Muscle of arm (tissue), 12 donors: ENCODE data around the gene FGD3. TPM values are rescaled to one million over a fixed set of nuclear protein-coding genes. Genes with fewer than 3 reads are reported as not detected.

Source experiments
- DNase-seq: peaks from one replicate; pipeline ENCODE4 v3.0.0-alpha.2; 2013
- polyA plus RNA-seq, 12 donors: library from polyadenylated mRNA; unstranded; fragments of 120-200 nt; gene quantifications; one replicate each; pipeline ENCODE4 v1.2.1, GENCODE V29; 2013; ENCODE audit not compliant: insufficient read length in 12 of 12

The FGD3 gene
- polyA plus RNA-seq, 12 donors = 2.0 to 15.7 (median 3.8) TPM; not detected in 1

DNA sequence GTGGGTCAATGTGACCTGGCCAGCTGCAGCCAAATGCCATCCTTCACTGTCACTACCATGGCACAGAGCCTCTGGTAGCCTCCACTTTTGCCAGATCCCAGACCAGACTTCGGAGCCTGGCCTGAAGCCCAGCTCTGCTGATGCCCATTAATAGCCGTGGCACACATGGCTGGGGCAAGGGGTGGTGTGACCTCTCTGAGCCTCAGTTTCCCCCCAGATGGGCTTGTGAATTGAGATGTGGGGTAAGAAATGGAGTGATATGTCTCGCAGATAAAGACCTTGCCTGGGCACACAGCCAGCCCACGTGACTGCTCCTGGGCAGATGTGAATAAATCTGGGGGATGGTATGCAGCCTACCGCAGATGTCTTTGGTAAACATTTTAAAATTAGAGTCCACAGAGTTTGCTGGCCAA lies 125.1 kb downstream of the FGD3 start:
- no peak for DNase-seq

DNA sequence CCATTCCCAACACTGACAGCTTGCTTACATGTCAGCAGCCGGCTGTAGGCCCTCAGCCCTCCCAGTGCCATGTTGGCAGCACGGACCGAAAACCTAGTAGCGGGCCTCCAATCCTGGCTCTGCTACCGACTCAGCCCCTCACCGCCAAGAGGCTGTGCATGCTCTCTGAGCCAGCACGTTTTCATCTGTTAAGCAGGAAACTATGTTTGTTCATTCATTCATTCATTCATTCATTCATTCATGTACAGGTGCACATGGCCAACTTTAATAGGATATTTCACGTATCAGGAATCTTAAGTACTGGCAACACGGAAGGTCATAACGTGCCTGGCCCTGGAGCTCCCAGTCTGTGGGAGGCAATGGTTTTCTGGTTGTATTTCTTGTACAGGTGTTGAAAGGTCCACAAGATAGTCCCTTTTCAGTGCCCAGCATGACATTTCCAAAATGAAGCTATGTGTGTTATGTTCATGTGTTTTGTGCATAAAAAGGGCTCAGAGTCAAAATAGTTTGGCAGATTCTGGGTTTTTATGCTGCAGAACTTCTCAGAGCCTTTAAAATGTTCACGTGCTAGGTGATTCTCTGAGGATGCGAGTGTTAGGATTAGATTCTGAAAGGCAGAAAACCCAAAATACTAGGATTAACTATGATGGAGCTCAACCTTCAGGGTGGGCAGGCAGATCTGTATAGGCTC lies 128.9 kb downstream of the FGD3 start:
- DNase-seq = no peak

DNA sequence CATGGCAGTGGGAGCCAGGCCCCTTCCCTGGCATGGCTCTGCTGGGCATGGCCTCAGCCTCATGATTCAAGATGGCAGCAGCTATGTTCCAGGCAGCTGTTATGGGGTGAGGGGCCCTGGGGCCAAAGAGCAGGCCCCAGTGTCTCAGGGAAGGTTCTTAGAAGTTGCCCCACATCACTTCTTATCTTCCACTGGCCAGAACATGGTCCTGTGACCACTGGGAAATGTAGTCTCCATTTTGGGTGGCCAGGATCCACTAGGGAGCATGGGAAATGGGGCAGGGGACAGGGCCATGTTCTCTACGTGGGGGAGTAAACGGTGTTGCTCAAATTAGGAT lies 129.4 kb downstream of the FGD3 start:
- no peak for DNase-seq

DNA sequence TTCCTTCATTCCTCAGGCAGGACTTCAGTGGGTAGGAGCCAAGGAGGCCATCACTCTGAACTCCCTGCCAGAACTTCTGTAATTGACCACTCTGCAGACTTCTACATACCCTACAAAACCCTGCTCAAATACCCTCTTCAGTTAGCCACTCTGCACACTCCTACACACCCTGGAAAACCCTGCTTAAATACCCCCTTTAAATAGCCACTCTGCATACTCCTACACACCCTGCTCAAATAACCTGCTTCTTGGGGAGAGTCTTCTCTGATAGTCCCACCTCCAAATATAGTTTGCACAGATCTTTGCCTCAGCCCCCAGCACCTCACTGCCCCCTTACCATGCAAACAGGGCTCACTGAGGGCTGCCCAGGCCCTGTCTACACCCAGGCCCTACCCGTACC lies 130.0 kb downstream of the FGD3 start:
- no peak for DNase-seq

DNA sequence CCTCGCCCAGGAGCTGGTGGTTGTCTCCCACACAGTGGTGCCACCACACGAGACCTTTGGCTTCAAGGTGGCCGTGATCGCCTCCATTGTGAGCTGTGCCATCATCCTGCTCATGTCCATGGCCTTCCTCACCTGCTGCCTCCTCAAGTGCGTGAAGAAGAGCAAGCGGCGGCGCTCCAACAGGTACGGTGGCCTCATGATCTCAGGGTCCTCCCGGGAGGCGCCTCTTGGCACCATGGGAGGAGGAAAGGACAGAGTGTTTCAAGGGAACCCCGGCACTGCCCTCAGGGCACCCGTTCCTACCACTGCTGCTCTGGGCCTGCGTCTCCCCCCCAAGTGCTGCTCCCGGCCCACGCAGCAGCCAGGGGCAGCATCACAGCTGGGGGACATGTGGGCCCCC lies 130.5 kb downstream of the FGD3 start:
- no peak for DNase-seq

DNA sequence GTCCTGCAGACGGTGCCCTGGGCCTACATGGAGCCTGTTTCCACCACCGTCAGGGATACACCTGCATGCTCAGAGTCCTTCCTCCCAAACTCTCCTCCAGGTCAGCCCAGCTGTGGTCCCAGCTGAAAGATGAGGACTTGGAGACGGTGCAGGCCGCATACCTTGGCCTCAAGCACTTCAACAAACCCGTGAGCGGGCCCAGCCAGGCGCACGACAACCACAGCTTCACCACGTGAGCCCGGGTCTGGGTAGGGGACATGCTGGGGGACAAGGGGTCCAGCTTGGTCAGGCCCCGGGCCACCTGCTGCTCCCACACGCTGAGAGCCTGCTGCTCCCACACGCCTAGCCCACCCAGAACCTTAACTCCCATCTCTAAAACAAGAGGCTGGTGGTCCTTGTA lies 132.0 kb downstream of the FGD3 start:
- DNase-seq = no peak

DNA sequence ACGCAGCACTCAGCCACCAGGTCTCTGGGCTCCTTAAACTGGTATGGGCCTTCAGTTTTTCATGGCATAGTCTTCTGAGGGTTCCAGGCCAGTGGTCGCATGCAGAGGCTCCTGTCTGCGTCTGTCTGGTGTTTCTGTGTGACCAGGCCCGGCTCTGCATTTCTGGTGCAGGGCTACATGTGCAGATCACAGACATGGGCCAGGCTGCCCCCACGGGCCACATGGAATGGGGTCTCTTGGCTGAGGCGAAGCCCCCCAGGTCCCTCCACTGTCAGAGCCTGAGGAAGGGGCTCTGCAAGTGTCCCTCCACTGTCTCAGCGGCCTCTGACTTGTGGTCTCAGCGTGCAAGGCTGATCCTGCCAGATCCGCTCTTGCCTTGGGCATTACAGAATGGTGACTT lies 133.1 kb downstream of the FGD3 start:
- no peak for DNase-seq

DNA sequence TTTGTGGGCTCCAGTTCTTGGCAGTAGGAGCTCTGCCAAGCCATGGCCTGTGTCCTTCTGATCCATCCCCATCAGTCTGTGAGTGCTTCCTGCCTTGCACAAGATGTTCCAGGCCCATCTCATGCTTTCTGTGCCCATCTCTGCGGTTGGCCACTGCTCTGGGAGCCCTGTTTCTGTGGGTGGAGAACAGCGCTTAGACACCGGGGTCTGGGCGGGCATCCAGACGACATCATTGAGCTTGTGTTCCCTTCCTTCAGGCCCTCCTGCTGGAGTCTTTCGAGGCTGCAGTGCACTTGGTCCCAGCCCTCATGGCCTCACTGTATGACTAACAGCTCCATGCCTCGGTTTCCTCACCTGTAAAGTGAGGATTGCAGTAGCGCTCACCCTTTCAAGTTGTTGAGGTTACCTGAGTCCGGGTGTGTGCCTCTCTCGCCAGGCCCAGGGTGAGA lies 133.8 kb downstream of the FGD3 start:
- no peak for DNase-seq

DNA sequence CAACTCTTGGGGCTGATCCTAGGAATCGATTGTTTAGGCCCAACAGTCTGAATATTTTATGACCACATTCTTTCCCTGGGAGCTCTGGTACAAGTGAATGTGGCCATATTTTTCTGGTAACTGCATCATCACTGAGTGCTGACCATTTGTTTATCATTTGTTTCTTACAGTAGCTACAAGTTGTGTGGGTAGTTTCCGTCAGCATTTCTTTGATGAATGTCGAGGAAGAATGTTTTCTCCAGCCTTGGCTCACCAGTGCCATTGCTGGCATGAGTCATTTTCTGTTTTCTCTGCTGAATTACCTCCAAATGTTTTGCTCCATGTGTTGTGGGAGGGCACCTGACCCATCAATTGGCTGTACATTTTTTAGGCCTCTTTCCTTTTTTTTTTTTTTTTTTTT lies 134.6 kb downstream of the FGD3 start:
- DNase-seq = no peak

DNA sequence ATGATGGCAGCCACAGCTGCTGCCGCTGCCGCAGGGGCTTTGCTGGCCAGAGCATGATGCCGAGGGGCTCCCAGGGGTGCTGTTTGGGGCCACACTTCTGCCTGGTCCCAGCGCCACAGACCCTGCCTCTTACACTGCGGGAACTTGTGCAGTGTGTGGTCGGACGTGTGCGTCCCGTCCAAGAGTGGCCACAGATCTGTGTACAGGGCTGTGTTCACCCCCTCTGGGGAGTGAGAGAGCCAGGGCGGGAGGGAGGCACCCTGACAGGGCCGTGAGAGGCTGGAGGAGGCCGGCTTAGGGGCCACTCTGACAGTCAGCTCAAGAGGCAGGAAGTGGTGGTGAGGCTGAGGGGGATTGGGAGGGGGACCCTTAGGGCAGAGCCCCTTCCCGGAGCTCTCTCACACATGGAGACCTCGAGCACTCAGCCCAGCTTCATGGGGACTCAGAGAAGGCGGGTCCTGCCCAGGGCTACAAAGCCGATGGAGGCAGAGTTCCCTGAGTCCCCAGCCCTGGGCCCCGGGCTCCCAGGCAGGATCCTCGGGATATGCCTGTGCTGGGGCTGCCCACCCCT lies 135.6 kb downstream of the FGD3 start:
- no peak for DNase-seq

DNA sequence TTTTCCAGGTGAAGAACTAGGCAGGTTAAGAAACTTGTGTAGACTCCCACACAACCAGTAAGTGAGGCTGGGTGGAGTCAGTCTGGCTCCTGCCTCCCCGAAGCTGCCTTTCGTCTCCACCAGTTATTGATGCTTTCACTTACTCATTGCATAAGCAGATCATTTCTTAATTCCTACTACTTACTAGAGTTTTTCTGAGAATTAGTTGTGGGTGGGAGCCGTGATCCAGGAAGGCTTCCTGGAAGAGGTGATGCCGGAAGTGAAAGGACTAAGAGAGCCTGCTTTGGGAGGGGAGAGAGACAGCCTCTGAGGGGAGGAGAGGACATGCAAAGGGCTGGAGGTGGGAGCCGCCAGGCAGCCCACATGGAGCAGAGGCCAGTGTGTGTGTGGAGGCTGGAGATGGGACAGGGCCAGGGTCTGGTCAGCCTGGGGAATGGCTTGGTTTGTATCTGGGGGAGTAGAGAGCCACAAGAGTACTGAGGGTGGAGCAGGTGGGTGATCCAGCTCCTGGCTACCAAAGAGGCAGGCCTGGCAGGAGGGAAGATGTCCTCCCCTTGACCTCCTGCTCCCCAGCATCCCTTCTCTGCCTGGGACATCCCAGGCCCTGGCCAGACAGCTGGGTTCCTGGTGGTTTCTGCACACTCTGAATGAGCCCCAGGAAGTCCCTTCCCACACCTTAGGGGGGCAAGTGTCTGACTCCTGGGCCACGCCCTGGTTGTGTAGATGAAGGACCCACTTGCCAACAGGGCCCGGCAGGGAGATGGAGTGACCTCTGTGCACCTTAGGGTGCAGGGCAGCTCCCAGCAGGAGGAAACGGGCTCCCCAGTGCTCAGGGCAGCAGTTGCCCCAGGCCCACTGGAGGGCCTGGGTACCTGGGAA lies 136.5 kb downstream of the FGD3 start:
- DNase-seq = no peak

DNA sequence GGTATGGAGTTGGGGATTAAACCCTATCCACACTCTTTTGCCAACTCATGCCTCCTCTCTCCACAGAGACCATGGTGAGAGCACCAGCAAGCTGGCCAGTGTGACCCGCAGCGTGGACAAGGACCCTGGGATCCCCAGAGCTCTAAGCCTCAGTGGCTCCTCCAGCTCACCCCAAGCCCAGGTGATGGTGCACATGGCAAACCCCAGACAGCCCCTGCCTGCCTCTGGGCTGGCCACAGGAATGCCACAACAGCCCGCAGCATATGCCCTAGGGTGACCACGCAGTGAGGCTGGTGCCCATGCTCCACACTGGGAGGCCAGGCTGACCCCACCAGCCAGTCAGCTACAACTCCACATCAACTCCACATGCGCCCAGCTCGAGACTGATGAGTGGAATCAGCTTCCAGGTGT lies 137.2 kb downstream of the FGD3 start:
- no peak for DNase-seq

DNA sequence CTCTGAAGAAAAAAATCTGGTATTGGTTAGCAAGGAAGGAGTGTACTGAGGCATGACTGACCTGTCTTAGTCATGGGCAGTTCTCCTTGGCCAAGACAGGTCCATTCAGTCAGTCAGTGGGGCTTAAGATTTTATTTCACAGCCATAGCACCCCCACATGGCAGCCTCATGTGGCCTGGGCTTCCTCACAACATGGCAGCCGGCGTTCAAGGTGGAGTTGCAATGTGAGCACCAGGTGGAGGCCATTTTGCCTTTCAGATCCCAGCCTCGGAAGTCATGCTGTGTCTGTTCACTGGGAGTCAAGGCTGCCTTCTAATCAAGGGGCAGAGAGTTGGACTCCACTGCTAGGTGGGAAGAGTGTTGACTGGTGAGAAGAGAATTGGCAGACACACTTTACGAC lies 138.4 kb downstream of the FGD3 start:
- no peak for DNase-seq

Other genes starting within 250 kb of the FGD3 start
- 10 to 100 TPM in 11 of 12 donors, not detected in 1; 22.4 to 35.4 (median 27.9) TPM for gene BICD2, start 182.7 kb upstream of the FGD3 start, polyA plus RNA-seq
- gene ZNF484, start 69.5 kb upstream of the FGD3 start, polyA plus RNA-seq = 1 to 10 TPM in 11 of 12 donors, not detected in 1; 4.4 to 7.8 (median 5.7) TPM
- gene SUSD3, start 111.2 kb downstream of the FGD3 start, polyA plus RNA-seq = 1 to 10 TPM in 9 of 12 donors, under 1 TPM in 1, not detected in 2; 0.89 to 3.7 (median 1.9) TPM
- 10 to 100 TPM in 11 of 12 donors, not detected in 1; 20.7 to 34.8 (median 25.3) TPM for gene CARD19, start 148.7 kb downstream of the FGD3 start, polyA plus RNA-seq
- 10 to 100 TPM in 11 of 12 donors, not detected in 1; 19.0 to 31.9 (median 25.9) TPM for gene NINJ1, start 186.7 kb downstream of the FGD3 start, polyA plus RNA-seq
- 10 to 100 TPM in 8 of 12 donors, 1 to 10 TPM in 3, not detected in 1; 7.2 to 61.6 (median 13.9) TPM for gene WNK2, start 236.6 kb downstream of the FGD3 start, polyA plus RNA-seq